Transverse colon (tissue), 4 donors: ENCODE data around the gene HYAL3.

Experiments
- CTCF ChIP-seq, 5 experiments: fragments of 200-600 bp in 3 of 5; fragments of 450-650 bp in 2 of 5; sonication (generic) in 3 of 5; IDR thresholded peaks; 1 replicate in 2 of 5; 2 replicates in 3 of 5; pipeline ENCODE4 v1.5.1; 2016 to 2017; ENCODE audit warnings: antibody characterized with exemption in 5 of 5, inconsistent platforms in 3 of 5, mild to moderate bottlenecking in 2 of 5, moderate library complexity in 1 of 5
- EP300 ChIP-seq: sonication (generic); formaldehyde crosslinking; IDR thresholded peaks from one replicate; pipeline ENCODE4 v1.6.1; 2017; ENCODE audit warnings: antibody characterized with exemption, low read depth
- POLR2A ChIP-seq: fragments of 450-650 bp; IDR thresholded peaks from one replicate; pipeline ENCODE4 v1.6.1; 2016; ENCODE audit warnings: antibody characterized with exemption, mild to moderate bottlenecking, moderate library complexity
- POLR2AphosphoS5 ChIP-seq, 3 donors: sonication (generic); formaldehyde crosslinking; IDR thresholded peaks; one replicate each; pipeline ENCODE4 v1.6.1; 2016; ENCODE audit warnings: antibody characterized with exemption in 3 of 3

GRCh38 chr3:50250514-50250913 is 48.7 kb downstream of the HYAL3 start:
- TF ChIP-seq CTCF (IDR thresholded peaks at IDR 0.05) (no peak), POLR2A (no peak), POLR2AphosphoS5 (IDR thresholded peaks at IDR 0.05) (no peak), EP300 (no peak)
